RWPE2 (cell line): ENCODE data around the gene PIK3IP1.

ENCODE experiments used
- ATAC-seq: fragments of 200-7000 bp; cut with Tn5 transposase; 3 replicates; pipeline ENCODE4 v1.9.1; 2021; ENCODE audit warnings: low read depth
- DNase-seq: peaks from one replicate; pipeline ENCODE4 v3.0.0-alpha.2; 2020; ENCODE audit warnings: low spot score
- H3K27ac ChIP-seq: fragments of 450-650 bp; 2 replicates; pipeline ENCODE4 v1.5.1; 2017; ENCODE audit warnings: mild to moderate bottlenecking; ENCODE audit not compliant: poor library complexity, severe bottlenecking
- H3K27me3 ChIP-seq: fragments of 250-450 bp; sonication (Bioruptor Pico); 2 replicates; pipeline ENCODE4 v1.5.1; 2021; ENCODE audit warnings: mild to moderate bottlenecking, moderate library complexity; ENCODE audit not compliant: insufficient read depth, poor library complexity, severe bottlenecking
- H3K36me3 ChIP-seq: fragments of 250-450 bp; sonication (Bioruptor Pico); 2 replicates; pipeline ENCODE4 v1.5.1; 2020; ENCODE audit warnings: low read depth, mild to moderate bottlenecking, moderate library complexity
- H3K4me1 ChIP-seq: fragments of 250-450 bp; sonication (Bioruptor Pico); 2 replicates; pipeline ENCODE4 v1.5.1; 2021; ENCODE audit warnings: mild to moderate bottlenecking, moderate library complexity; ENCODE audit not compliant: insufficient read depth, poor library complexity, severe bottlenecking
- H3K4me3 ChIP-seq: fragments of 250-450 bp; sonication (Bioruptor Pico); 2 replicates; pipeline ENCODE4 v1.5.1; 2021; ENCODE audit warnings: mild to moderate bottlenecking, moderate library complexity; ENCODE audit not compliant: severe bottlenecking
- H3K9me3 ChIP-seq: fragments of 250-450 bp; sonication (Bioruptor Pico); 2 replicates; pipeline ENCODE4 v1.5.1; 2021; ENCODE audit warnings: mild to moderate bottlenecking, moderate library complexity; ENCODE audit not compliant: severe bottlenecking
- TF ChIP-seq, protein P1 (sequence below): fragments of 450-650 bp; IDR thresholded peaks from one replicate; pipeline ENCODE4 v1.5.1; 2017; ENCODE audit warnings: mild to moderate bottlenecking, moderate library complexity; ENCODE audit not compliant: poor library complexity, severe bottlenecking

The PIK3IP1 gene

DNA sequence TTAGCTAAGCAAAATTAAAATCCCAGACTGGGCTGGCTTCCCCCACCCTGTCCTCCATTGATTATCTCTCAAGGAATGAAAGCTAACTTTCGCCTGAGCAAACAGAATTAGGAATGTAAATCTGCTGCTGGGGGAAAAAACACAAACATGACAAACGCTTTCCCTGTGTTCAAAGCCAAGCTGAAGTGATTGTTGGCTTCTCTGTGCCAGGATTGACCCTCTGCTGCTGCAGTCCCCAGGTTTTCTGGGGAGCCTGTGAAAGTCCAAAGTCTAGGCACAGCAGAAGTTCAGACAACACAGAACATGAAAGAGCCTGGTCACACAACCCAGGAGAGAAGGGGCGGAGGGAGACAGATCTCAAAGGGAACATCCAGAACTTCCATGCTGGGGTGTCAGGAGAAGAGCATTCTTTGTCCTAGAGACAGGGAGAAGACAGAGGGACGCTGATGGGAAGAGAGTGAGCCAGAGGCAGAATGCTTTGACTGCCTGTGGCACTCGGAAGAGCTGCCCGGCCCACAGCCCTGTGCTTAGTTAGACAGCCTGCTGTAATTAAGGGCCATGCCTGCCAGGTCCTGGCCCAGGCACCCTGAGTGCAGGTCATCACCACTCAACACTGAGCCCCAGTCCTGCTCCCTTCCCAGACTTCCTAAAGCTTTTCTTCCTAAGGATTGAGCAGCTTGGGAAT, 47.0 kb upstream of the PIK3IP1 start:
- Histone ChIP-seq H3K27ac (no peak overlapping the region), H3K4me3 (no peak overlapping the region), H3K4me1 (peaks cover 19% of the 10 kb centered on the region), H3K27me3 (no peaks in the 10 kb centered on the region), H3K9me3 (no peaks in the 10 kb centered on the region), H3K36me3 (peaks cover 70% of the 10 kb centered on the region)
- TF ChIP-seq, protein P1, sequence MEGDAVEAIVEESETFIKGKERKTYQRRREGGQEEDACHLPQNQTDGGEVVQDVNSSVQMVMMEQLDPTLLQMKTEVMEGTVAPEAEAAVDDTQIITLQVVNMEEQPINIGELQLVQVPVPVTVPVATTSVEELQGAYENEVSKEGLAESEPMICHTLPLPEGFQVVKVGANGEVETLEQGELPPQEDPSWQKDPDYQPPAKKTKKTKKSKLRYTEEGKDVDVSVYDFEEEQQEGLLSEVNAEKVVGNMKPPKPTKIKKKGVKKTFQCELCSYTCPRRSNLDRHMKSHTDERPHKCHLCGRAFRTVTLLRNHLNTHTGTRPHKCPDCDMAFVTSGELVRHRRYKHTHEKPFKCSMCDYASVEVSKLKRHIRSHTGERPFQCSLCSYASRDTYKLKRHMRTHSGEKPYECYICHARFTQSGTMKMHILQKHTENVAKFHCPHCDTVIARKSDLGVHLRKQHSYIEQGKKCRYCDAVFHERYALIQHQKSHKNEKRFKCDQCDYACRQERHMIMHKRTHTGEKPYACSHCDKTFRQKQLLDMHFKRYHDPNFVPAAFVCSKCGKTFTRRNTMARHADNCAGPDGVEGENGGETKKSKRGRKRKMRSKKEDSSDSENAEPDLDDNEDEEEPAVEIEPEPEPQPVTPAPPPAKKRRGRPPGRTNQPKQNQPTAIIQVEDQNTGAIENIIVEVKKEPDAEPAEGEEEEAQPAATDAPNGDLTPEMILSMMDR, result no peak
- no peak for ATAC-seq
- no peak for DNase-seq

DNA sequence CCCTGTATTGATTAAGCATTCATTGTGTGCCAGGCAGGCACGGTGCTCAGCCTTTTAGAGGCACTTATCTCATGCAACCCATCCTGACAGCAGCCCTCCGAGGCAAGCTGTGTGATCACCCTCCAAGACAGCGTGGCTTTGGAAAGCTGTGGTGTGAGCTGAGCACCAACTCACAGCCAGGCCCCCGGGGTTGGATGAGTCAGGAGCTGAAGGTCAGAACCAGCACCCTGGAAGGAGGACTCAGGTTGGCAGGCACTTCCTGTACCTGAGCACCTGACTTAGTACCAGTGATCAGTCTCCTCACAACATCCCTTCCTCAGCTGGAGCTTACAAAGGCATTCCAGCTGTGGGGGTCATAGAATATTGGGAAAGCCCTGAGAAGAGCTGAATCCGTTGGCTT, 44.9 kb upstream of the PIK3IP1 start:
- Histone ChIP-seq H3K4me1 (peaks cover 8% of the 10 kb centered on the region), H3K4me3 (no peak overlapping the region), H3K9me3 (no peaks in the 10 kb centered on the region), H3K36me3 (peaks cover 66% of the 10 kb centered on the region), H3K27ac (peak overlapping the region; percentile 20), H3K27me3 (no peaks in the 10 kb centered on the region)
- TF ChIP-seq, protein P1, result no peak
- DNase-seq (peak; percentile 80), ATAC-seq (peak; percentile 85)

DNA sequence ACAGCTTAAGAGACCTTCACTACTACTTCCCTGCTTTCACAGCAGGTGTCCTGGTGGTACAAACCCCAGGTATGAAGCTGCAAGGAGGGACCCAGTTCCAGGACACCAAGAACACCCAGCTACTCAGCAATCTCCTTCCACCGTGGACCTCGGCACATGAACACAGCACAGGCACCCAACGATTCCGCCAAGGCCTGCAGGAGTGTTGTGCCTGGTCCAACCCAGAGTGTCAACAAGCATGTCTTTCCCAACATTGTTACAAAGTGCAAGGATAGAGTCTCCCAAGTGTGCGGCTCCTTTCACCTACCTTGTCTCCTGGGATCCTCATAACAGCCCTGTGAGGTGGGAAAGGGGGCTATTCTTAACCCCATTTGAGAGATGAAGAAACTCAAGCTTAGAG, 42.0 kb upstream of the PIK3IP1 start:
- Histone ChIP-seq H3K27me3 (no peaks in the 10 kb centered on the region), H3K4me3 (no peak overlapping the region), H3K4me1 (peaks cover 12% of the 10 kb centered on the region), H3K9me3 (no peaks in the 10 kb centered on the region), H3K36me3 (peaks cover 65% of the 10 kb centered on the region), H3K27ac (no peak overlapping the region)
- TF ChIP-seq, protein P1, result no peak
- ATAC-seq, result no peak
- DNase-seq, result no peak

DNA sequence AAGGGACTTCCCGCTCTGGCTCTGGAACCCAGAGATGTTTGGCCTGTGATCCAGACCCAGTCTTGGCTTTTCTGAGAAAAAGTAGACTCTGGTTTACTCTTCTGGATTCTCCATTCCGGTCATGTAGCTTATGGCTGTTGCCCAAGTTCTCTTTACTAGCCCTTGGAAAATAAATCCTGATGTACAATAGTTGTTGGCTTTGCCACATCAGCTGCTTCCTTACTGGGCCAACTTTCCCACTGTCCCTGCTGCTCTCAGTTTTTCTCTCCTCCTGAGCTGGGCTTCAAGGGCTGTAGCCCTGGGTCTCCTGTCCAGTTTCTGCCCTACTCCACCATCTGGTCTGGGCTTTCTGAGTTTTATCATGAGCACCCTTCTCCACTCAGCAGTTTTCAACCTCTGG, 41.4 kb upstream of the PIK3IP1 start:
- H3K27me3 ChIP-seq, result no peaks in the 10 kb centered on the region

DNA sequence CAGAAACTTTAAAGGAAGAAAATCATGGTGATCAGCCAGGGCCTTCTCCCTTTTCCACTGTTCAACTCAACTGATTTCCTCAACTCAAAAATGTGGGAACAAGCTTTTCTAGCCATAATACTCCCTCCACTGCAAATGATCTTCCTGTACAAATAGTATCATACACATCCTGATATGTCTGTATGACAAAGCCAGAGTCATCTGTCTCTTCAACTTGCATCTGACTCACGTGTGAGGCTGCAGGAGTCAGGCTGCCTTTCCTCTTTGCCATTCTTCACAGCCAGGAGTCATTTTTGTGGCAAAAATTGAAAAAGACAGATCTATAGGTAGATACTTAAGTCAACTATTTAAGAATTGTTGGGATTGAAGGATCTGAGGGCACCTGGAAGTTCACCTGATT, 40.6 kb upstream of the PIK3IP1 start:
- no peak overlapping the region for H3K4me3 ChIP-seq
- H3K27me3 ChIP-seq, result no peaks in the 10 kb centered on the region
- TF ChIP-seq, protein P1, result no peak
- H3K9me3 ChIP-seq, result no peaks in the 10 kb centered on the region
- H3K36me3 ChIP-seq, result peaks cover 60% of the 10 kb centered on the region
- ATAC-seq, result no peak
- no peak overlapping the region for H3K27ac ChIP-seq
- no peak for DNase-seq
- peaks cover 12% of the 10 kb centered on the region for H3K4me1 ChIP-seq

More for the DNA sequence above, 41.4 kb upstream of the PIK3IP1 start:
- H3K36me3 ChIP-seq, result peaks cover 60% of the 10 kb centered on the region
- no peak for ATAC-seq
- H3K27ac ChIP-seq, result no peak overlapping the region
- peaks cover 12% of the 10 kb centered on the region for H3K4me1 ChIP-seq
- DNase-seq, result no peak
- TF ChIP-seq, protein P1, result no peak
- no peak overlapping the region for H3K4me3 ChIP-seq
- H3K9me3 ChIP-seq, result no peaks in the 10 kb centered on the region
